Kidney (tissue), 14 donors: ENCODE results near the gene DSG1. TPM values are rescaled to one million over a fixed set of nuclear protein-coding genes. Genes with fewer than 3 reads are reported as not detected.

Experiments used
- DNase-seq, 5 donors: peaks; one replicate each; pipeline ENCODE4 v3.0.0-alpha.2; 2013 to 2020
- FAIRE-seq: peaks from 2 replicates; lab custom pipeline; 2012; peaks lifted over from hg19 to GRCh38; lab: Jason Lieb, UNC
- H3K27ac ChIP-seq, 2 donors: one replicate each; pipeline ENCODE4 v1.7.0; 2013; ENCODE audit warnings: low read depth in 2 of 2, low read length in 2 of 2, inconsistent platforms in 1 of 2
- H3K27me3 ChIP-seq: one replicate; pipeline ENCODE4 v1.7.1; 2013; ENCODE audit warnings: low read length, inconsistent platforms; ENCODE audit not compliant: control insufficient read depth, insufficient read depth
- H3K36me3 ChIP-seq, 3 donors: one replicate each; pipeline versions ENCODE4 v1.7.0 to v1.7.1; 2013; ENCODE audit warnings: low read length in 3 of 3, control low read depth in 1 of 3, inconsistent platforms in 1 of 3; ENCODE audit not compliant: insufficient read depth in 3 of 3, control insufficient read depth in 2 of 3
- H3K4me1 ChIP-seq, 3 donors: one replicate each; pipeline versions ENCODE4 v1.7.0 to v1.7.1; 2013; ENCODE audit warnings: low read length in 3 of 3, inconsistent platforms in 1 of 3, low read depth in 1 of 3; ENCODE audit not compliant: control insufficient read depth in 2 of 3, insufficient read depth in 2 of 3
- H3K4me3 ChIP-seq, 3 donors: one replicate each; pipeline versions ENCODE4 v1.7.0 to v1.8.1; 2013; ENCODE audit warnings: low read length in 3 of 3, control low read depth in 1 of 3, inconsistent platforms in 1 of 3
- H3K9ac ChIP-seq, 3 donors: one replicate each; pipeline versions ENCODE4 v1.7.0 to v1.7.1; 2013; ENCODE audit warnings: low read length in 3 of 3, control low read depth in 1 of 3, inconsistent platforms in 1 of 3
- H3K9me3 ChIP-seq, 3 donors: one replicate each; pipeline versions ENCODE4 v1.7.0 to v1.7.1; 2013; ENCODE audit warnings: low read length in 3 of 3, control low read depth in 1 of 3, inconsistent platforms in 1 of 3; ENCODE audit not compliant: control insufficient read depth in 2 of 3, insufficient read depth in 1 of 3
- CTCF ChIP-seq: IDR thresholded peaks from 3 replicates; pipeline ENCODE4 v1.5.1; 2012; ENCODE audit warnings: mild to moderate bottlenecking, moderate library complexity, borderline replicate concordance; ENCODE audit not compliant: insufficient read depth; ENCODE audit errors: extremely low read depth
- intact Hi-C: fragments of 100-400 bp; cut with DNase I; formaldehyde crosslinking; loops from one replicate; pipeline ENCODE4 v1.11.1; 2022
- polyA plus RNA-seq: library from polyadenylated mRNA; stranded (reverse); fragments of 350-450 nt; fragmentation: Illumina TruSeq; extraction: RNeasy Lipid Tissue Mini Kit (QIAGEN cat#74804); gene quantifications from one replicate; pipeline ENCODE4 v1.2.3, GENCODE V29; 2014; ENCODE audit warnings: low read depth, low replicate concordance; ENCODE audit not compliant: insufficient read depth
- total RNA-seq: library from RNA; stranded (reverse); fragmentation: NEBNext Ultra II Directional; extraction: Animal tissue kit (Norgen Biotek cat#: 25700); gene quantifications from one replicate; pipeline ENCODE4 v1.2.1, GENCODE V29; 2021
- donor health status: control.
- donor health status: control.
- donor health status: control.
- donor health status: control.
- donor health status: control.
- donor health status: DM: yes; HTN: yes; CAD: no.
- donor health status: Normal renal cell carcinoma (clear cell type).

The DSG1 gene
- total and polyA plus RNA-seq, 2 donors from 2014 or later, result not detected

GRCh38 chr18:31382107-31382506, 64.1 kb downstream of the DSG1 start:
- no peaks in the 10 kb centered on the region for H3K4me1 ChIP-seq
- H3K9me3 ChIP-seq, result no peaks in the 10 kb centered on the region
- H3K27me3 ChIP-seq, result no peaks in the 10 kb centered on the region
- no peak overlapping the region for H3K27ac ChIP-seq
- FAIRE-seq, result no peak
- intact Hi-C loops, result no loop called here
- no peak for DNase-seq
- no peak overlapping the region for H3K4me3 ChIP-seq
- H3K9ac ChIP-seq, result no peak overlapping the region
- TF ChIP-seq CTCF, result no peak
- H3K36me3 ChIP-seq, result no peaks in the 10 kb centered on the region

GRCh38 chr18:31386741-31387140, 68.8 kb downstream of the DSG1 start:
- TF ChIP-seq CTCF, result no peak
- no peak for FAIRE-seq
- H3K9me3 ChIP-seq, result no peaks in the 10 kb centered on the region
- peak in 3 of 5 donors; percentile 19 to 64 (median 59) for DNase-seq
- H3K36me3 ChIP-seq, result no peaks in the 10 kb centered on the region
- no peaks in the 10 kb centered on the region for H3K4me1 ChIP-seq
- H3K4me3 ChIP-seq, result no peak overlapping the region
- no peaks in the 10 kb centered on the region for H3K27me3 ChIP-seq
- intact Hi-C loops, result no loop called here
- H3K9ac ChIP-seq, result no peak overlapping the region
- no peak overlapping the region for H3K27ac ChIP-seq

GRCh38 chr18:31393286-31393685, 75.3 kb downstream of the DSG1 start:
- Histone ChIP-seq H3K4me1 (no peaks in the 10 kb centered on the region), H3K27me3 (no peaks in the 10 kb centered on the region), H3K9me3 (no peaks in the 10 kb centered on the region), H3K9ac (no peak overlapping the region), H3K36me3 (no peaks in the 10 kb centered on the region), H3K4me3 (no peak overlapping the region), H3K27ac (no peak overlapping the region)
- no peak for DNase-seq
- no peak for FAIRE-seq
- intact Hi-C loops, result no loop called here
- no peak for TF ChIP-seq CTCF

GRCh38 chr18:31396796-31397612, 79.0 kb downstream of the DSG1 start:
- Histone ChIP-seq H3K27me3 (no peaks in the 10 kb centered on the region), H3K27ac (no peak overlapping the region), H3K9ac (no peak overlapping the region), H3K4me1 (peaks cover 0 to 2% (median 0%) of the 10 kb centered on the region in 3 donors), H3K36me3 (no peaks in the 10 kb centered on the region), H3K4me3 (no peak overlapping the region), H3K9me3 (no peaks in the 10 kb centered on the region)
- FAIRE-seq, result no peak
- intact Hi-C loops, result no loop called here
- no peak for DNase-seq
- TF ChIP-seq CTCF, result no peak
